Osteoblast (primary cell): ENCODE measurements around the gene TMEM221. TPM values are rescaled to one million over a fixed set of nuclear protein-coding genes. Genes with fewer than 3 reads are reported as not detected.

ENCODE experiments used
- DNase-seq: peaks from one replicate; pipeline ENCODE4 v3.0.0; 2011; ENCODE audit warnings: low spot score, mixed read lengths; ENCODE audit not compliant: insufficient read length; ENCODE audit errors: missing footprints
- H2AFZ ChIP-seq: 2 replicates; pipeline ENCODE4 v1.6.0; 2011; ENCODE audit warnings: mild to moderate bottlenecking, low read length
- H3K27ac ChIP-seq: 2 replicates; pipeline ENCODE4 v1.5.1; 2011; ENCODE audit warnings: mild to moderate bottlenecking, low read depth, low read length, moderate library complexity
- H3K27me3 ChIP-seq: 2 replicates; pipeline ENCODE4 v1.6.0; 2012; ENCODE audit warnings: mild to moderate bottlenecking, control low read depth, inconsistent platforms, low read length, moderate library complexity; ENCODE audit not compliant: insufficient read depth
- H3K36me3 ChIP-seq: 2 replicates; pipeline ENCODE4 v1.5.1; 2011; ENCODE audit warnings: mild to moderate bottlenecking, low read length, control low read depth, moderate library complexity; ENCODE audit not compliant: insufficient read depth
- H3K4me1 ChIP-seq: 2 replicates; pipeline ENCODE4 v1.5.1; 2011; ENCODE audit warnings: mild to moderate bottlenecking, low read length, control low read depth, moderate library complexity; ENCODE audit not compliant: insufficient read depth
- H3K4me2 ChIP-seq: 2 replicates; pipeline ENCODE4 v1.6.0; 2011; ENCODE audit warnings: mild to moderate bottlenecking, low read length; ENCODE audit not compliant: insufficient read depth
- H3K4me3 ChIP-seq: fragments of 200-600 bp; sonication (generic); 3 replicates; pipeline ENCODE4 v1.5.1; 2012; ENCODE audit warnings: mild to moderate bottlenecking, low read length, inconsistent platforms; ENCODE audit not compliant: insufficient read depth
- H3K79me2 ChIP-seq: 2 replicates; pipeline ENCODE4 v1.6.0; 2012; ENCODE audit warnings: mild to moderate bottlenecking, low read length, control low read depth, inconsistent platforms; ENCODE audit not compliant: insufficient read depth
- H3K9me3 ChIP-seq: 2 replicates; pipeline ENCODE4 v1.5.1; 2011; ENCODE audit warnings: low read depth, low read length, control low read depth
- H4K20me1 ChIP-seq: 2 replicates; pipeline ENCODE4 v1.6.0; 2012; ENCODE audit warnings: mild to moderate bottlenecking, low read length, control low read depth; ENCODE audit not compliant: insufficient read depth
- CTCF ChIP-seq: IDR thresholded peaks from 2 replicates; pipeline ENCODE4 v1.5.1; 2011; ENCODE audit warnings: mild to moderate bottlenecking, low read depth, low read length, moderate library complexity; ENCODE audit errors: extremely low read depth
- total RNA-seq: library from RNA; depleted of rRNA; stranded (reverse); fragments of >200 nt; gene quantifications from 2 replicates; pipeline ENCODE4 v1.2.3, GENCODE V29; 2012

TMEM221 gene
- total RNA-seq, 1 donor = not detected

GRCh38 chr19:17421942-17422341, 26.5 kb downstream of the TMEM221 start:
- H3K4me3 ChIP-seq = no peak overlapping the region
- H3K79me2 ChIP-seq = peaks cover 3% of the 10 kb centered on the region
- H3K27ac ChIP-seq = no peak overlapping the region
- no peaks in the 10 kb centered on the region for H3K9me3 ChIP-seq
- peak; percentile 54 for DNase-seq
- H3K4me2 ChIP-seq = no peak overlapping the region
- H3K4me1 ChIP-seq = peaks cover 11% of the 10 kb centered on the region
- no peak overlapping the region for H2AFZ ChIP-seq
- H4K20me1 ChIP-seq = no peaks in the 10 kb centered on the region
- H3K36me3 ChIP-seq = no peaks in the 10 kb centered on the region
- H3K27me3 ChIP-seq = no peaks in the 10 kb centered on the region
- TF ChIP-seq CTCF = no peak

GRCh38 chr19:17420475-17420924, 28.0 kb downstream of the TMEM221 start:
- no peaks in the 10 kb centered on the region for H3K9me3 ChIP-seq
- H3K27me3 ChIP-seq = no peaks in the 10 kb centered on the region
- peak overlapping the region; percentile 76 for H3K4me2 ChIP-seq
- H3K36me3 ChIP-seq = no peaks in the 10 kb centered on the region
- H3K4me1 ChIP-seq = peaks cover 11% of the 10 kb centered on the region
- peak overlapping the region; percentile 79 for H3K4me3 ChIP-seq
- H2AFZ ChIP-seq = peak overlapping the region; percentile 91
- TF ChIP-seq CTCF = peak; percentile 22
- peak; percentile 83 for DNase-seq
- peaks cover 3% of the 10 kb centered on the region for H3K79me2 ChIP-seq
- peak overlapping the region; percentile 5 for H3K27ac ChIP-seq
- no peaks in the 10 kb centered on the region for H4K20me1 ChIP-seq

GRCh38 chr19:17419621-17420474, 28.6 kb downstream of the TMEM221 start, which contains the start of gene MVB12A:
Gene MVB12A (plus strand): TSS chr19:17420047. CDS start chr19:17420136, 89 bp downstream.
- H3K4me1 ChIP-seq = peaks cover 11% of the 10 kb centered on the region
- peak within 1 kb of the TSS; percentile 76 for H3K4me2 ChIP-seq
- no peak for TF ChIP-seq CTCF
- H3K79me2 ChIP-seq = peaks cover 3% of the 10 kb centered on the region
- H3K27me3 ChIP-seq = no peaks in the 10 kb centered on the region
- H3K36me3 ChIP-seq = no peaks in the 10 kb centered on the region
- peak; percentile 99 for DNase-seq
- no peaks in the 10 kb centered on the region for H3K9me3 ChIP-seq
- peak within 1 kb of the TSS; percentile 91 for H2AFZ ChIP-seq
- H3K27ac ChIP-seq = peak within 1 kb of the TSS; percentile 57
- H3K4me3 ChIP-seq = peak within 1 kb of the TSS; percentile 79
- H4K20me1 ChIP-seq = no peaks in the 10 kb centered on the region

GRCh38 chr19:17419154-17419620, 29.3 kb downstream of the TMEM221 start:
- DNase-seq = peak; percentile 57
- peaks cover 11% of the 10 kb centered on the region for H3K4me1 ChIP-seq
- H3K4me2 ChIP-seq = peak overlapping the region; percentile 73
- H3K36me3 ChIP-seq = no peaks in the 10 kb centered on the region
- no peak for TF ChIP-seq CTCF
- peak overlapping the region; percentile 79 for H3K4me3 ChIP-seq
- H3K27ac ChIP-seq = peak overlapping the region; percentile 57
- peak overlapping the region; percentile 43 for H2AFZ ChIP-seq
- H4K20me1 ChIP-seq = no peaks in the 10 kb centered on the region
- no peaks in the 10 kb centered on the region for H3K9me3 ChIP-seq
- no peaks in the 10 kb centered on the region for H3K27me3 ChIP-seq
- peaks cover 3% of the 10 kb centered on the region for H3K79me2 ChIP-seq
